Measurements from ENCODE around the gene GCNA.

- 0 out of 2 replicates have a peak, but pooled peaks have one; percentile 54 for TF ChIP-seq ZNF24 (IDR thresholded peaks at IDR 0.05)
- TF ChIP-seq CTCF (IDR thresholded peaks at IDR 0.05 in 2 of 3, conservative IDR thresholded peaks at IDR 0.05 in 1 of 3; ENCODE audit: control insufficient read depth in 2 of 3, extremely low read depth in 1 of 3, insufficient read depth in 1 of 3, low read depth in 3 of 3, low read length in 3 of 3): no peak
- peak; percentile 63 to 66; a peak in 3 of 4 replicates for TF ChIP-seq BHLHE40 (IDR thresholded peaks at IDR 0.05; ENCODE audit: borderline replicate concordance in 1 of 2, low read depth in 2 of 2, low read length in 1 of 2)
- no peak for TF ChIP-seq EGR1 (IDR thresholded peaks at IDR 0.05; ENCODE audit: borderline replicate concordance in 1 of 2, low read depth in 2 of 2, low read length in 2 of 2)
- TF ChIP-seq IRF5 (IDR thresholded peaks at IDR 0.05; ENCODE audit: borderline replicate concordance): no peak
- TF ChIP-seq RCOR1 (conservative IDR thresholded peaks at IDR 0.05; ENCODE audit: low read depth, low read length): no peak
- no peak for TF ChIP-seq NR2C2 (IDR thresholded peaks at IDR 0.05; ENCODE audit: borderline replicate concordance, control insufficient read depth, insufficient read length, low read depth)
- TF ChIP-seq JUNB (IDR thresholded peaks at IDR 0.05): no peak
- TF ChIP-seq TARDBP (IDR thresholded peaks at IDR 0.05; ENCODE audit: borderline replicate concordance): peak; percentile 89
- TF ChIP-seq YY1 (IDR thresholded peaks at IDR 0.05; ENCODE audit: low read depth, low read length): peak; percentile 96
- TF ChIP-seq SMC3 (IDR thresholded peaks at IDR 0.05; ENCODE audit: borderline replicate concordance, low read length): no peak
- peak; percentile 82 for TF ChIP-seq MAX (IDR thresholded peaks at IDR 0.05; ENCODE audit: low read depth, low read length)
Measured at GRCh38 chrX:71532753-71533425, 45.3 kb upstream of the GCNA start, which contains the start of gene OGT.
